ENCODE data around the gene OPN1SW. TPM values are rescaled to one million over a fixed set of nuclear protein-coding genes. Genes with fewer than 3 reads are reported as not detected.

The OPN1SW gene
- total and polyA plus RNA-seq, 9 of the 15 experiments (the other 6 are each of a cell fraction or from before 2014, with no cell fraction given): 0.84 to 1.0 TPM; not detected in 7

DNA sequence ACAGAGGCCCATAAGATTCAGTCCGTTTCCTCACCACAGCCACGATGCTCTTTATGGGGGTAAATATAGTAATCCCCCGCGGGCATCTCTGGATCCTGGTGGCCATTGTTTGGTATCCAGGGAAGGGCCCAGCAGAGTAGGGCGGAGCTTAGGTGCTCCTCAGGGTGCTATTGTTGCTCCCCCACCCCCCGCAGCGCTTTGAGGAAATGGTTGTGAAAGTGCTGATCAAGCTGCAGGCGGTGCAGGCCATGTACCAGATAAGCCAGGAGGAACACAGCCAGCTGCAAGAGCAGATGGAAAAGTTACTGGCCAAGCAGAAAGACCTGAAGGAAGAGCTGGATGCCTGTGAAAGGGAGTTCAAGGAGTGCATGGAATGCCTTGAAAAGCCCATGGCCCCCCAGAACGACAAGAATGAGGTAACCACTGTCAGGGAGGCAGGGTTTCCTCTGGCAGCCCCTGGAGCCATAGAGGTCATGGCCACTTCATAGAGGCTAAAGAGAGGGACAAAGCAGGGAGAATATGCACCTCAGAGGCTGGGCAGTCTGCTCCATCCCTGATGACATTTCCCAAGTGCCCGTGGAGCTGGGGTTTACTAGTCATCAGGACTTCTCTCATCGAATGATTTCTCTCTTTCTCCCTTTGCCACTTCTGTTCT, 37.0 kb upstream of the OPN1SW start (continued):
- no peak for TF ChIP-seq POU5F1 (IDR thresholded peaks at IDR 0.05; ENCODE audit: borderline replicate concordance, low read depth, low read length, partially characterized antibody)
- TF ChIP-seq BHLHE40 (IDR thresholded peaks at IDR 0.05; ENCODE audit: low read length): peak; percentile 38; the same call in 1 of the 2 replicates
- TF ChIP-seq YY1 (IDR thresholded peaks at IDR 0.05; ENCODE audit: borderline replicate concordance in 1 of 3, control insufficient read depth in 1 of 3, extremely low read depth in 1 of 3, insufficient read depth in 3 of 3, insufficient read length in 1 of 3, insufficient replicate concordance in 2 of 3, low read depth in 1 of 3, low read length in 2 of 3): peak in 2 of 3 experiments; percentile 31 to 63
- TF ChIP-seq, protein P1, sequence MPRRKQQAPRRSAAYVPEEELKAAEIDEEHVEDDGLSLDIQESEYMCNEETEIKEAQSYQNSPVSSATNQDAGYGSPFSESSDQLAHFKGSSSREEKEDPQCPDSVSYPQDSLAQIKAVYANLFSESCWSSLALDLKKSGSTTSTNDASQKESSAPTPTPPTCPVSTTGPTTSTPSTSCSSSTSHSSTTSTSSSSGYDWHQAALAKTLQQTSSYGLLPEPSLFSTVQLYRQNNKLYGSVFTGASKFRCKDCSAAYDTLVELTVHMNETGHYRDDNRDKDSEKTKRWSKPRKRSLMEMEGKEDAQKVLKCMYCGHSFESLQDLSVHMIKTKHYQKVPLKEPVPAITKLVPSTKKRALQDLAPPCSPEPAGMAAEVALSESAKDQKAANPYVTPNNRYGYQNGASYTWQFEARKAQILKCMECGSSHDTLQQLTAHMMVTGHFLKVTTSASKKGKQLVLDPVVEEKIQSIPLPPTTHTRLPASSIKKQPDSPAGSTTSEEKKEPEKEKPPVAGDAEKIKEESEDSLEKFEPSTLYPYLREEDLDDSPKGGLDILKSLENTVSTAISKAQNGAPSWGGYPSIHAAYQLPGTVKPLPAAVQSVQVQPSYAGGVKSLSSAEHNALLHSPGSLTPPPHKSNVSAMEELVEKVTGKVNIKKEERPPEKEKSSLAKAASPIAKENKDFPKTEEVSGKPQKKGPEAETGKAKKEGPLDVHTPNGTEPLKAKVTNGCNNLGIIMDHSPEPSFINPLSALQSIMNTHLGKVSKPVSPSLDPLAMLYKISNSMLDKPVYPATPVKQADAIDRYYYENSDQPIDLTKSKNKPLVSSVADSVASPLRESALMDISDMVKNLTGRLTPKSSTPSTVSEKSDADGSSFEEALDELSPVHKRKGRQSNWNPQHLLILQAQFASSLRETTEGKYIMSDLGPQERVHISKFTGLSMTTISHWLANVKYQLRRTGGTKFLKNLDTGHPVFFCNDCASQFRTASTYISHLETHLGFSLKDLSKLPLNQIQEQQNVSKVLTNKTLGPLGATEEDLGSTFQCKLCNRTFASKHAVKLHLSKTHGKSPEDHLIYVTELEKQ (CRISPR knock-in tag; IDR thresholded peaks at IDR 0.05): 0 out of 2 replicates have a peak, but pooled peaks have one; percentile 38
- TF ChIP-seq ELF1 (tag; IDR thresholded peaks at IDR 0.05): peak; percentile 69
- TF ChIP-seq SMARCA5 (IDR thresholded peaks at IDR 0.05): no peak
- 0 out of 2 replicates have a peak, but pooled peaks have one; percentile 63 for TF ChIP-seq MYNN (IDR thresholded peaks at IDR 0.05)
- no peak for TF ChIP-seq MYNN (CRISPR knock-in tag; IDR thresholded peaks at IDR 0.05)
- TF ChIP-seq PML (IDR thresholded peaks at IDR 0.05; ENCODE audit: low read length): peak; percentile 72
- no peak for TF ChIP-seq E2F5 (CRISPR knock-in tag; IDR thresholded peaks at IDR 0.05)
- no peak for TF ChIP-seq ZBTB11 (CRISPR knock-in tag; IDR thresholded peaks at IDR 0.05)
- TF ChIP-seq, protein P2, sequence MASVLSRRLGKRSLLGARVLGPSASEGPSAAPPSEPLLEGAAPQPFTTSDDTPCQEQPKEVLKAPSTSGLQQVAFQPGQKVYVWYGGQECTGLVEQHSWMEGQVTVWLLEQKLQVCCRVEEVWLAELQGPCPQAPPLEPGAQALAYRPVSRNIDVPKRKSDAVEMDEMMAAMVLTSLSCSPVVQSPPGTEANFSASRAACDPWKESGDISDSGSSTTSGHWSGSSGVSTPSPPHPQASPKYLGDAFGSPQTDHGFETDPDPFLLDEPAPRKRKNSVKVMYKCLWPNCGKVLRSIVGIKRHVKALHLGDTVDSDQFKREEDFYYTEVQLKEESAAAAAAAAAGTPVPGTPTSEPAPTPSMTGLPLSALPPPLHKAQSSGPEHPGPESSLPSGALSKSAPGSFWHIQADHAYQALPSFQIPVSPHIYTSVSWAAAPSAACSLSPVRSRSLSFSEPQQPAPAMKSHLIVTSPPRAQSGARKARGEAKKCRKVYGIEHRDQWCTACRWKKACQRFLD (CRISPR knock-in tag; IDR thresholded peaks at IDR 0.05): peak; percentile 72; the same call in 1 of the 2 replicates
- peak in 1 of 2 experiments; percentile 31; a peak in 3 of 4 replicates for TF ChIP-seq RAD21 (CRISPR knock-in tag; conservative IDR thresholded peaks at IDR 0.05 in 1 of 2, IDR thresholded peaks at IDR 0.05 in 1 of 2)
- TF ChIP-seq RNF2 (IDR thresholded peaks at IDR 0.05): peak; percentile 57; the same call in 1 of the 2 replicates
- TF ChIP-seq FOXP1 (CRISPR knock-in tag; IDR thresholded peaks at IDR 0.05): peak; percentile 68; the same call in 1 of the 2 replicates
- TF ChIP-seq NEUROD1 (IDR thresholded peaks at IDR 0.05; ENCODE audit: borderline replicate concordance, low read depth, low read length, partially characterized antibody): peak; percentile 45
- no peak for TF ChIP-seq KAT2B (IDR thresholded peaks at IDR 0.05; ENCODE audit: low read depth, low read length)

All from K562 (cell line).